Femur (tissue), 1 donor: ENCODE results near the gene CACNA1G.

Experiments used
- DNase-seq: peaks from one replicate; pipeline ENCODE4 v3.0.0-alpha.2; 2017

CACNA1G gene

GRCh38 chr17:50618300-50618699, 57.8 kb downstream of the CACNA1G start:
- no peak for DNase-seq

- no peak for DNase-seq
These were observed 58.4 kb downstream of the CACNA1G start for GRCh38 chr17:50618941-50619340.

- DNase-seq, result no peak
These were observed 59.0 kb downstream of the CACNA1G start for GRCh38 chr17:50619489-50619888.

- no peak for DNase-seq
These were observed 59.7 kb downstream of the CACNA1G start for GRCh38 chr17:50620237-50620636.

- DNase-seq, result no peak
These were observed 60.3 kb downstream of the CACNA1G start for GRCh38 chr17:50620858-50621257.

- DNase-seq, result no peak
These were observed 61.1 kb downstream of the CACNA1G start for GRCh38 chr17:50621574-50622031.

- no peak for DNase-seq
These were observed 63.9 kb downstream of the CACNA1G start for GRCh38 chr17:50624321-50624934.

- no peak for DNase-seq
These were observed 64.7 kb downstream of the CACNA1G start for GRCh38 chr17:50625032-50625871.

GRCh38 chr17:50626037-50626574, 65.6 kb downstream of the CACNA1G start:
- peak; percentile 81 for DNase-seq

- DNase-seq, result peak; percentile 12
These were observed 66.7 kb downstream of the CACNA1G start for GRCh38 chr17:50627036-50627781.

GRCh38 chr17:50627782-50628601, 67.5 kb downstream of the CACNA1G start:
- peak; percentile 20 for DNase-seq

- DNase-seq, result peak; percentile 17
These were observed 69.4 kb downstream of the CACNA1G start for GRCh38 chr17:50629902-50630301.

GRCh38 chr17:50630524-50631194, 70.1 kb downstream of the CACNA1G start:
- DNase-seq, result no peak

GRCh38 chr17:50631195-50631907, 70.8 kb downstream of the CACNA1G start:
- no peak for DNase-seq

- no peak for DNase-seq
These were observed 71.5 kb downstream of the CACNA1G start for GRCh38 chr17:50631908-50632571.

GRCh38 chr17:50632637-50633036, 72.1 kb downstream of the CACNA1G start:
- DNase-seq, result no peak

- no peak for DNase-seq
These were observed 73.2 kb downstream of the CACNA1G start for GRCh38 chr17:50633683-50634082.

- DNase-seq, result peak; percentile 48
These were observed 73.9 kb downstream of the CACNA1G start, which contains the start of gene ABCC3 for GRCh38 chr17:50634224-50634914. TSS of gene ABCC3 (plus strand) at chr17:50634881. CDS start at chr17:50634937, 56 bp downstream.

- DNase-seq, result no peak
These were observed 74.6 kb downstream of the CACNA1G start for GRCh38 chr17:50634915-50635731.
